ENCODE measurements around the gene PCNX2.

GRCh38 chr1:232991238-232991637 lies 304.3 kb downstream of the PCNX2 start:
- TF ChIP-seq CTCF (CRISPR knock-in tag; IDR thresholded peaks at IDR 0.05) (no peak), KAT8 (CRISPR knock-in tag; IDR thresholded peaks at IDR 0.05) (no peak), REST (IDR thresholded peaks at IDR 0.05; ENCODE audit: borderline replicate concordance in 1 of 2, low read depth in 1 of 2, low read length in 2 of 2) (no peak), POLR2A (IDR thresholded peaks at IDR 0.05; ENCODE audit: insufficient read depth in 1 of 2, low read depth in 2 of 2, low read length in 2 of 2) (no peak), ZNF30 (CRISPR knock-in tag; IDR thresholded peaks at IDR 0.05) (no peak), E2F5 (CRISPR knock-in tag; conservative IDR thresholded peaks at IDR 0.05) (no peak), PBX3 (CRISPR knock-in tag; IDR thresholded peaks at IDR 0.05; ENCODE audit: borderline replicate concordance) (no peak), ZNF788 (CRISPR knock-in tag; IDR thresholded peaks at IDR 0.05; ENCODE audit: borderline replicate concordance) (no peak), ZBTB38 (CRISPR knock-in tag; IDR thresholded peaks at IDR 0.05) (no peak), CREB1 (IDR thresholded peaks at IDR 0.05) (no peak), CREB1 (CRISPR knock-in tag; IDR thresholded peaks at IDR 0.05) (no peak), NKX3-1 (CRISPR knock-in tag; IDR thresholded peaks at IDR 0.05) (no peak), EP300 (IDR thresholded peaks at IDR 0.05; ENCODE audit: low read depth in 2 of 2, low read length in 2 of 2) (no peak), EP300 (CRISPR knock-in tag; IDR thresholded peaks at IDR 0.05; ENCODE audit: borderline replicate concordance) (no peak), NFIC (IDR thresholded peaks at IDR 0.05; ENCODE audit: low read length) (no peak)
